ENCODE measurements around the gene BEST2. TPM values are rescaled to one million over a fixed set of nuclear protein-coding genes. Genes with fewer than 3 reads are reported as not detected.

The BEST2 gene
- total and polyA plus RNA-seq, 2 of the 4 experiments (the other 2 are of a cell fraction) = not detected

DNA sequence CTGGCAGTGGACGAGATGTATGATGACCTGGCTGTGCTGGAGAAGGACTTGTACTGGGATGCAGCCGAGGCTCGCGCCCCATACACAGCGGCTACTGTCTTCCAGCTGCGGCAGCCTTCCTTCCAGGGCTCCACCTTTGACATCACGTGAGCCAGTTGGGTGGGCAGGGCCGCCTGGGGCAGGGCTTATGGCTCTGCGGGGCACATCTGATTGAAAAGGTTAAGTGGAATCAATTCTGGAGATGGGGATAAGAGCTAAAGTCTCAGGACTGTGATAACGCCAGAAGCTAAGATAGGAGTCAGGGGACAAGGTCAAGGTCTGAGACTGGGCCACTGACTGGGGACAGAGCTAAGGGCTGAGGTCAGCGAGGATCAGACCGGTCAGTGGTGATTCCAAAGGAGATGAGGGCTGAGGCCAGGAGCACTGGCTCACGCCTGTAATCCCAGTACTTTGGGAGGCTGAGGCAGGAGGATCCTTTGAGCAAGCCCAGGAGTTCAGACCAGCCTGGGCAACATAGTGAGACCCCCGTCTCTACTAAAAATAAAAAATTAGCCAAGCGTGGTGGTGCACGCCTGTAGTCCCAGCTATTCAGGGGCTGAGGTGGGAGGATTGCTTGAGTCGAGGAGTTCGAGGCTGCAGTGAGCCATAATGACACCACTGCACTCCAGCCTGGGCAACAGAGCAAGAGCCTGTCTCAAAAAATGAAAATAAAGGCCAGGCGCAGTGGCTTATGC, 4.7 kb downstream of the BEST2 start:
- dilution Hi-C loops (cut with HindIII; ENCODE audit: low sequenced_read_pairs, unreplicated experiment) = no loop called here
- no peak overlapping the region for H2BK120ac ChIP-seq (ENCODE audit: low read depth, low read length)

More for the DNA sequence above, 4.7 kb downstream of the BEST2 start:
- no peak overlapping the region for H3K23ac ChIP-seq (ENCODE audit: low read depth, low read length)
- no peak overlapping the region for H3K4me2 ChIP-seq (ENCODE audit: low read depth, low read length)
- no peaks in the 10 kb centered on the region for H3K9me3 ChIP-seq (ENCODE audit: control insufficient read depth, insufficient read depth, low read length)
- H4K20me1 ChIP-seq (ENCODE audit: insufficient read depth, low read length) = no peaks in the 10 kb centered on the region
- DNase-seq (no peak), ATAC-seq (ENCODE audit: low read depth) (no peak)
- H3K4me1 ChIP-seq (ENCODE audit: control insufficient read depth, insufficient read depth, low read length) = no peaks in the 10 kb centered on the region
- H4K5ac ChIP-seq (ENCODE audit: low read depth, low read length) = no peak overlapping the region
- BruUV-seq (replicated peaks) = no TSS peak
- H3K36me3 ChIP-seq (ENCODE audit: control insufficient read depth, insufficient read depth, low read length) = no peaks in the 10 kb centered on the region
- no peak overlapping the region for H3K27ac ChIP-seq (ENCODE audit: insufficient read depth, low read length)
- H2AK9ac ChIP-seq (replicated peaks; ENCODE audit: low read depth, low read length, poor library complexity) = no peak overlapping the region
- no peak overlapping the region for H3K14ac ChIP-seq (replicated peaks; ENCODE audit: low read depth, low read length)
- H3K79me1 ChIP-seq (ENCODE audit: low read depth in 1 of 2, low read length in 2 of 2) = no peaks in the 10 kb centered on the region
- peaks cover 15% of the 10 kb centered on the region for H3K27me3 ChIP-seq (ENCODE audit: control insufficient read depth, insufficient read depth, low read length)
- H4K8ac ChIP-seq (ENCODE audit: low read depth in 2 of 2, low read length in 2 of 2) = no peak overlapping the region
- WGBS, 2 experiments (ENCODE audit: extremely low coverage in 2 of 2, insufficient read length in 1 of 2) = 75% methylated on average over 7 of the region's 19 CpGs; no CpG with 5 or more reads in 1 of the 2 experiments
- H3K18ac ChIP-seq (ENCODE audit: low read depth, low read length) = no peak overlapping the region
- TF ChIP-seq MAFK (IDR thresholded peaks at IDR 0.05; ENCODE audit: low read depth, low read length) (no peak), MXI1 (IDR thresholded peaks at IDR 0.05; ENCODE audit: borderline replicate concordance, low read depth, low read length) (no peak), RCOR1 (IDR thresholded peaks at IDR 0.05; ENCODE audit: insufficient replicate concordance, low read length) (no peak), POLR2A (IDR thresholded peaks at IDR 0.05; ENCODE audit: low read depth, low read length) (no peak)
- H4K91ac ChIP-seq (ENCODE audit: insufficient read depth, low read depth, low read length) = no peak overlapping the region
- CTCF ChIA-PET = interaction anchor here (2.1 kb wide), 1 partner anchor 10 kb away, joined by 11 read pairs; no protein-coding TSS in a partner anchor
- intact Hi-C loops (cut with micrococcal nuclease) = no loop called here
- no peak overlapping the region for H2AK5ac ChIP-seq (ENCODE audit: low read depth, low read length)
- no peak overlapping the region for H3K9ac ChIP-seq (ENCODE audit: low read depth, low read length)
- no peak overlapping the region for H3K4me3 ChIP-seq (ENCODE audit: insufficient read depth, low read depth, low read length)
- H2BK5ac ChIP-seq (ENCODE audit: low read depth, low read length, poor library complexity, severe bottlenecking) = no peak overlapping the region
- in situ Hi-C loops (cut with MboI; ENCODE audit: low sequenced_read_pairs) = no loop called here
- no peak overlapping the region for H2AFZ ChIP-seq (replicated peaks; ENCODE audit: low read length, poor library complexity)
- H2BK20ac ChIP-seq (ENCODE audit: low read depth, low read length) = no peak overlapping the region
- no peaks in the 10 kb centered on the region for H3K9me1 ChIP-seq (ENCODE audit: insufficient read depth, low read length)
- H3K56ac ChIP-seq (ENCODE audit: extremely low read depth, insufficient read depth, low read length) = no peak overlapping the region
- POLR2A ChIA-PET (ENCODE audit: unreplicated experiment) = no interaction called here
- H3K4ac ChIP-seq (ENCODE audit: low read depth, low read length) = no peak overlapping the region
- no peak overlapping the region for H2BK15ac ChIP-seq (ENCODE audit: low read depth, low read length)
